OCI-LY1 (cell line): ENCODE data around the gene CLPTM1L.
"Not testable (repeated sequence)": the region's sequence is repeated elsewhere in the genome, so short reads cannot be mapped to it uniquely, and the experiment has no call there.

Source experiments
- EZH2 ChIP-seq: fragments of 200-600 bp; sonication (generic), shearing (Covaris generic); IDR thresholded peaks from 2 replicates; pipeline ENCODE4 v1.8.0; 2017; ENCODE audit warnings: borderline replicate concordance, mixed run types, mild to moderate bottlenecking, antibody characterized with exemption, low read length, moderate library complexity, mixed read lengths
- TF ChIP-seq, protein P1 (sequence below): fragments of 200-600 bp; sonication (generic), shearing (Covaris generic); IDR thresholded peaks from 2 replicates; pipeline ENCODE4 v1.5.1; 2017; ENCODE audit warnings: mild to moderate bottlenecking, antibody characterized with exemption, low read length, moderate library complexity, mixed read lengths

DNA sequence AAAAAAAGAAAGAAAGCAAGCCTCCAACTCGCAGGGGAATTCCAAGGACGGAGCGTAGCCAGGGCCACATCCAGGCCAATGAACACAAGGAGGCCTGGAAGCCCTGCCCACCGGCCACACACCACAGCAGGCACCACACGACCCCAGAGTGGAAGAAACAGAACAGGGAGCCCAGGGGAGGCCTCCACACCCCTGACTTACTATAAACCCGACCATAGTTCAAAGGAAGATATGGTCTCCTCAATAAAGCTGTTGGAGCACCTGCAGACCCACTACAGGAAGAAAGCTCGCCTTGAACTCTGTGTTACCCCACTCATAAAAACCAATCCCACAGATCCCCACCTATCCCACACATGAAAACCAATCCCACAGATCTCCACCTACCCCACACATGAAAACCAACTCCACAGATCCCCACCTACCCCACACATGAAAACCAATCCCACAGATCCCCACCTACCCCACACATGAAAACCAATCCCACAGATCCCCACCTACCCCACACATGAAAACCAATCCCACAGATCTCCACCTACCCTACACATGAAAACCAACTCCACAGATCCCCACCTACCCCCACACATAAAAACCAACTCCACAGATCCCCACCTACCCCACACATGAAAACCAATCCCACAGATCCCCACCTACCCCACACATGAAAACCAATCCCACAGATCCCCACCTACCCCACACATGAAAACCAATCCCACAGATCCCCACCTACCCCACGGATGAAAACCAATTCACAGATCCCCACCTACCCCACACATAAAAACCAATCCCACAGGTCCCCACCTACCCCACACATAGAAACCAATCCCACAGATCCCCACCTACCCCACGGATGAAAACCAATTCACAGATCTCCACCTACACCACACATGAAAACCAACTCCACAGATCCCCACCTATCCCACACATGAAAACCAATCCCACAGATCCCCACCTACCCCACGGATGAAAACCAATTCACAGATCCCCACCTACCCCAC is 69.2 kb downstream of the CLPTM1L start:
- TF ChIP-seq, protein P1, sequence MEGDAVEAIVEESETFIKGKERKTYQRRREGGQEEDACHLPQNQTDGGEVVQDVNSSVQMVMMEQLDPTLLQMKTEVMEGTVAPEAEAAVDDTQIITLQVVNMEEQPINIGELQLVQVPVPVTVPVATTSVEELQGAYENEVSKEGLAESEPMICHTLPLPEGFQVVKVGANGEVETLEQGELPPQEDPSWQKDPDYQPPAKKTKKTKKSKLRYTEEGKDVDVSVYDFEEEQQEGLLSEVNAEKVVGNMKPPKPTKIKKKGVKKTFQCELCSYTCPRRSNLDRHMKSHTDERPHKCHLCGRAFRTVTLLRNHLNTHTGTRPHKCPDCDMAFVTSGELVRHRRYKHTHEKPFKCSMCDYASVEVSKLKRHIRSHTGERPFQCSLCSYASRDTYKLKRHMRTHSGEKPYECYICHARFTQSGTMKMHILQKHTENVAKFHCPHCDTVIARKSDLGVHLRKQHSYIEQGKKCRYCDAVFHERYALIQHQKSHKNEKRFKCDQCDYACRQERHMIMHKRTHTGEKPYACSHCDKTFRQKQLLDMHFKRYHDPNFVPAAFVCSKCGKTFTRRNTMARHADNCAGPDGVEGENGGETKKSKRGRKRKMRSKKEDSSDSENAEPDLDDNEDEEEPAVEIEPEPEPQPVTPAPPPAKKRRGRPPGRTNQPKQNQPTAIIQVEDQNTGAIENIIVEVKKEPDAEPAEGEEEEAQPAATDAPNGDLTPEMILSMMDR = not testable (repeated sequence)
- TF ChIP-seq EZH2 = not testable (repeated sequence)
